ENCODE results near the gene TASP1. TPM values are rescaled to one million over a fixed set of nuclear protein-coding genes. Genes with fewer than 3 reads are reported as not detected.

The TASP1 gene
- total RNA-seq, 1 donor from 2014 or later = 22.4 TPM

DNA sequence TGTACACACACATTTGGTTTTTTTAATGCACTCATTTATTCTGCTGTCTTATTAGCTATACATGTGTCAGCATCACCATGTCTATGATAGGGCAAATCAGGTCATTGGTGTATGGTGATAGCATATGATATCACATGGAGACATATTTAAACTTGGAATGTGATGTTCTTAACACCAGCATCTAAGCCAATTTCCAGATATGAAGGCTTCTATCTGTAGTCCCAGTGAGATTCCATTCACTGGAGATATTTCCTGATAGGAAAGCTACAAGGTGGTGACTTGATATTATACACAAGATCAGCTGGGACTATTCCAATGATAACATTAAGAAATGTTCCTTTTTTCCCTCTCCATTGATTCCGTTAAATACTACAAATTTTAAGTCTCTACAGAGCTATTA, 89.3 kb downstream of the TASP1 start:
- TF ChIP-seq, protein P1, sequence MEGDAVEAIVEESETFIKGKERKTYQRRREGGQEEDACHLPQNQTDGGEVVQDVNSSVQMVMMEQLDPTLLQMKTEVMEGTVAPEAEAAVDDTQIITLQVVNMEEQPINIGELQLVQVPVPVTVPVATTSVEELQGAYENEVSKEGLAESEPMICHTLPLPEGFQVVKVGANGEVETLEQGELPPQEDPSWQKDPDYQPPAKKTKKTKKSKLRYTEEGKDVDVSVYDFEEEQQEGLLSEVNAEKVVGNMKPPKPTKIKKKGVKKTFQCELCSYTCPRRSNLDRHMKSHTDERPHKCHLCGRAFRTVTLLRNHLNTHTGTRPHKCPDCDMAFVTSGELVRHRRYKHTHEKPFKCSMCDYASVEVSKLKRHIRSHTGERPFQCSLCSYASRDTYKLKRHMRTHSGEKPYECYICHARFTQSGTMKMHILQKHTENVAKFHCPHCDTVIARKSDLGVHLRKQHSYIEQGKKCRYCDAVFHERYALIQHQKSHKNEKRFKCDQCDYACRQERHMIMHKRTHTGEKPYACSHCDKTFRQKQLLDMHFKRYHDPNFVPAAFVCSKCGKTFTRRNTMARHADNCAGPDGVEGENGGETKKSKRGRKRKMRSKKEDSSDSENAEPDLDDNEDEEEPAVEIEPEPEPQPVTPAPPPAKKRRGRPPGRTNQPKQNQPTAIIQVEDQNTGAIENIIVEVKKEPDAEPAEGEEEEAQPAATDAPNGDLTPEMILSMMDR (IDR thresholded peaks at IDR 0.05; ENCODE audit: unreplicated experiment) = no peak

DNA sequence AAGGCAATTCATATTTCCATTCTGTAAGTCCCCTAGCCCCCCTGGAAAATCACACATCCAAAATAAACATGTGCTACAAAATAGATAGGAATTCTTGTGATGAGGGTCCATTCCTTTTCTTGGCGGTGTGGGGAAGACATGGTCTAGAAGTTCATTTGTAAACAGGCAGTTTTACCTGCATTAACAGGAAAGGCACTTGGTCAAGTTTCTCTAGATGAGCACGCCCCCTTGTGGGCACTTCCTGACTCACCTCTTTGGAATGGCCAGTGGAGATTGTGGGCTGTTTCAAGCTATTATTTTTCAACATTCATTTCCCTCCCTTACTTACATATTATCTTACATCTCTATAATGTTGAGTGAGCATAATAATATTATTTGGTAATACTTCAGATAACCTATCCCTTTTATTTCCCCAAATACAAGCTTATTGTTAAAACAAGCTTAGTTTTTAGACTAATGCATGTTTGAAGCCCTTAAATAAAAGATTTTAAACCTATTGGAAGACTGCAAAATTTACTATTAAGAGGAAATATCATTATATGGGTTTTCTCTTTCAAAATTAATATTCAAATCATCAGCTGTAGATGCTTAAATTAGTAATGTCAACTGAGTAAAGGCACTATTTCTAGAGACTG, 92.1 kb downstream of the TASP1 start:
- no peaks in the 10 kb centered on the region for H3K9me3 Mint-ChIP-seq (ENCODE audit: low read depth)
- peaks cover 14% of the 10 kb centered on the region for H3K4me1 Mint-ChIP-seq (ENCODE audit: low read depth)
- no peak overlapping the region for H3K27ac Mint-ChIP-seq
- DNase-seq (ENCODE audit: low spot score, unreplicated experiment) = peak; percentile 66
- TF ChIP-seq, protein P1 (IDR thresholded peaks at IDR 0.05; ENCODE audit: unreplicated experiment) = peak; percentile 86
- H3K36me3 Mint-ChIP-seq (ENCODE audit: insufficient read depth) = no peaks in the 10 kb centered on the region
- H3K4me3 Mint-ChIP-seq (ENCODE audit: low read depth) = no peak overlapping the region
- no peaks in the 10 kb centered on the region for H3K27me3 Mint-ChIP-seq

More for the DNA sequence above, 89.3 kb downstream of the TASP1 start:
- Mint-ChIP-seq H3K4me3 (ENCODE audit: low read depth) (no peak overlapping the region), H3K27ac (no peak overlapping the region), H3K27me3 (no peaks in the 10 kb centered on the region), H3K9me3 (ENCODE audit: low read depth) (no peaks in the 10 kb centered on the region), H3K36me3 (ENCODE audit: insufficient read depth) (no peaks in the 10 kb centered on the region), H3K4me1 (ENCODE audit: low read depth) (peaks cover 14% of the 10 kb centered on the region)
- DNase-seq (ENCODE audit: low spot score, unreplicated experiment) = no peak

DNA sequence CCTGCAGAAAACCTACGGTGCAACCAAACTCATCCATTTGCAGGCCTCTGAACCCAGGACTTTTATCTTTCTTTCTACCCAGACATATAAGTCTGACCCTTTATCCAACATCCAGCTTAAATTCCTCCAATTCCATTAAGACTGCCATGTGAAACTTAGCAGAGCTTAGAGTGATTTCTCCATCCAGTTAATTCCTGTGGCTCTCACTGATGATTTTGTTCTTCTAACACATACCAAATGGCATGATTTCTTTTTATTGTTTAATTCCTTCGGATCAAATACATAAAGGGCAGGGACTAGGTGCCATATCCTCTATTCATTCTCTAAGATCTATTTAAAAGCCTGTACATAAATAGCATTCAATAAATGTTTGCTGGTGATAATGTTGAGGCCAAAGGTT, 92.9 kb downstream of the TASP1 start:
- H3K9me3 Mint-ChIP-seq (ENCODE audit: low read depth) = no peaks in the 10 kb centered on the region
- H3K27me3 Mint-ChIP-seq = no peaks in the 10 kb centered on the region
- no peak overlapping the region for H3K27ac Mint-ChIP-seq
- H3K36me3 Mint-ChIP-seq (ENCODE audit: insufficient read depth) = no peaks in the 10 kb centered on the region
- H3K4me3 Mint-ChIP-seq (ENCODE audit: low read depth) = no peak overlapping the region
- TF ChIP-seq, protein P1 (IDR thresholded peaks at IDR 0.05; ENCODE audit: unreplicated experiment) = no peak
- no peak for DNase-seq (ENCODE audit: low spot score, unreplicated experiment)
- H3K4me1 Mint-ChIP-seq (ENCODE audit: low read depth) = peaks cover 14% of the 10 kb centered on the region

DNA sequence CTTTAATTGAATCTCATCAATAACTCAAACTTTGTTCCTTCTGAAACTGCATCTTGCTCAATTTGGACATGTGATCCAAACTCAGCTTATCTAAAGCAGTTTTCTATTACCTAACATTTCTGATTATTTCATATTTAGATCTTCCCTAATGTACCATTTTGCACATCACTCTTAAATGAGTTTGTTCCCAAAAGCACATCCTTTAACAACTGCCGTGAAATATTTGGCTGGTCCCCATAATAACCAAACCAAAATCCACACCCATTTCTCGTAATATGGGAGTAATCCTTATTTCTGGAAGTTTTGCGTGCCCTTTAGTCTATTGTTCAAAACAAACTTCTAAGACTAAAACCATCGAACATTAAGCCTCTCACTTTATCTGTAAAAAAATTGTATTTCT, 94.9 kb downstream of the TASP1 start:
- DNase-seq (ENCODE audit: low spot score, unreplicated experiment) = no peak
- TF ChIP-seq, protein P1 (IDR thresholded peaks at IDR 0.05; ENCODE audit: unreplicated experiment) = no peak
- no peak overlapping the region for H3K27ac Mint-ChIP-seq
- H3K9me3 Mint-ChIP-seq (ENCODE audit: low read depth) = no peaks in the 10 kb centered on the region
- H3K4me1 Mint-ChIP-seq (ENCODE audit: low read depth) = peaks cover 14% of the 10 kb centered on the region
- no peaks in the 10 kb centered on the region for H3K36me3 Mint-ChIP-seq (ENCODE audit: insufficient read depth)
- H3K4me3 Mint-ChIP-seq (ENCODE audit: low read depth) = no peak overlapping the region
- no peaks in the 10 kb centered on the region for H3K27me3 Mint-ChIP-seq

DNA sequence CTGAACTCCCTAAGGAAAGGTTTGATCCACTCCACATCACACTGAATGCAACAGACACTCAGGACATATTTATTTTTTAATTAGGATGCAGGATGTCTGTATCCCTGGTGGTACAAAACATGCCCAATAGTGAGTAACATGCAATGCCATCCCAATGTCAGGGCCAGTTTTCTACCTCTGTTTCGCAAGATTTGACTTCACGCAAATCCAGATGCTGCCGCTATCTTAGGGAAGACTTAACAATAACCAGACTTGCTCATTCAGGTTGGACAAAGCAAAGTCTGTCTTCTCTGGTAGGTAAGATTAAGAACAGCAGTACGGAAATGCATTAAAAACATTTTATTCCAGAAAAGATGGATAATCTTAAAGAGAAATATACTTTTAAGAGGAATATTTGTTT, 103.1 kb downstream of the TASP1 start:
- H3K9me3 Mint-ChIP-seq (ENCODE audit: low read depth) = no peaks in the 10 kb centered on the region
- H3K36me3 Mint-ChIP-seq (ENCODE audit: insufficient read depth) = peaks cover 3% of the 10 kb centered on the region
- H3K27ac Mint-ChIP-seq = no peak overlapping the region
- TF ChIP-seq, protein P1 (IDR thresholded peaks at IDR 0.05; ENCODE audit: unreplicated experiment) = no peak
- no peak overlapping the region for H3K4me3 Mint-ChIP-seq (ENCODE audit: low read depth)
- H3K4me1 Mint-ChIP-seq (ENCODE audit: low read depth) = no peaks in the 10 kb centered on the region
- H3K27me3 Mint-ChIP-seq = no peaks in the 10 kb centered on the region
- no peak for DNase-seq (ENCODE audit: low spot score, unreplicated experiment)

Data from progenitor cell of endocrine pancreas (in vitro differentiated cells).